Activated naive CD4-positive, alpha-beta T cell treated with anti-CD3 and anti-CD28 coated beads, Interleukin-2, amount 50 U/mL, for 72 hours (primary cell): ENCODE measurements around the gene C4A. TPM values are rescaled to one million over a fixed set of nuclear protein-coding genes. Genes with fewer than 3 reads are reported as not detected.
"Not testable (repeated sequence)": the region's sequence is repeated elsewhere in the genome, so short reads cannot be mapped to it uniquely, and the experiment has no call there.

Experiments
- ATAC-seq, 2 donors: fragments of 150-1000 bp; cut with Tn5 transposase; 2 replicates each; pipeline ENCODE4 v1.10.0; 2021; ENCODE audit warnings: mild to moderate bottlenecking in 2 of 2, moderate library complexity in 2 of 2
- DNase-seq, 2 donors: peaks; one replicate each; pipeline ENCODE4 v3.0.0; 2021 to 2022; ENCODE audit warnings: low spot score in 2 of 2
- H3K27ac Mint-ChIP-seq, 2 donors: one replicate each; pipeline ENCODE4 v1.8.0; 2022; ENCODE audit warnings: mild to moderate bottlenecking in 2 of 2, mixed read lengths in 2 of 2
- H3K36me3 Mint-ChIP-seq, 2 donors: one replicate each; pipeline ENCODE4 v1.8.0; 2022; ENCODE audit warnings: mixed read lengths in 2 of 2
- H3K9me3 Mint-ChIP-seq, 2 donors: one replicate each; pipeline ENCODE4 v1.8.0; 2022; ENCODE audit warnings: mixed read lengths in 2 of 2
- total RNA-seq, 2 donors: library from RNA; stranded (reverse); gene quantifications; one replicate each; pipeline ENCODE4 v1.2.3, GENCODE V29; 2022

The C4A gene
- total RNA-seq, 2 donors from 2014 or later: 4.1 to 8.1 TPM

DNA sequence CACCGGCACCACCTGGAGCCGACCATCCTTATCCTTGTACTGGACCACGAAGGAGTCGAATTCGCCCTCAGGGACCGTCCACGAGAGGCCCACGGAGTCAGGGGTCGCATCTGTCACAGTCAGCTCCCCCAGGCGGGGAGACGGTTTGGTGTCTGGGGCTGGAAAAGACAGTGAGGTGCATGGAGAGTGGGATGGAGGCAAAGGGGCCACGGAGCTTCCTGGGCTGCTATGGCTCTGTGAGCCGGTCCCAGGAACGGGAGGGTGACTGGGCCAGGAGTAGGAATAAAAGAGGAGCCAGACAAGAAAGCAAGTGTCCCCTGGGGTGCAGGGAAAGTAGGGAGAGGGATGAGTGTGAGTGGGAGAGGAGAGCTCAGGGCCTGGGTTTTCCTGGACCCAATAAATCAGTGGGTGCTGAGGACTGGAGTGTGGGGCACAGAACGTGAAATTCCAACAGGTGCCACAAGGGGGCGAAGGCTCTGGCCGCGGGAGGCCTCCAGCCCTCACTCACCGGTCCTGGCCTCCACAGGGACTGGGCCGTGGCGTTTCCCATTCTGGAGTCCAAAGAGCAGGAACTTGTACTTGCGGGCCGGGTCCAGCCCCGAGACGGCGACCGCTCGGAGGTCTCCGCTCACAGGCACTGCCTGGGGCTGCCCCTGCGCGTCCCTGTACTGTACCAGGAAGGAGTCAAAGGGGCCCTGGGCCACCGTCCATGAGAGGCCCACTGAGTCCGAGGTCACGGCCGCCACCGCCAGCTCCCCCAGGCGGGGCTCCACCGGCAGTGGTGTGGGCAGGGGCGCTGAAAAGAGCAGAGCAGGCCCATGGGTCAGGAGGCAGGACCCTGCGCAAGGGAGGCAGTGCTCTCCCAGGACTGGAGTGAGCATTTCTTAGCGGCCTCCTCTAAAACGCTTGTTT is 66.3 kb downstream of the C4A start:
- ATAC-seq: peak; percentile 82 to 86
- Mint-ChIP-seq H3K9me3 (no peaks in the 10 kb centered on the region), H3K27ac (no peak overlapping the region), H3K36me3 (no peaks in the 10 kb centered on the region)
- peak in 1 of 2 donors; percentile 78 for DNase-seq

DNA sequence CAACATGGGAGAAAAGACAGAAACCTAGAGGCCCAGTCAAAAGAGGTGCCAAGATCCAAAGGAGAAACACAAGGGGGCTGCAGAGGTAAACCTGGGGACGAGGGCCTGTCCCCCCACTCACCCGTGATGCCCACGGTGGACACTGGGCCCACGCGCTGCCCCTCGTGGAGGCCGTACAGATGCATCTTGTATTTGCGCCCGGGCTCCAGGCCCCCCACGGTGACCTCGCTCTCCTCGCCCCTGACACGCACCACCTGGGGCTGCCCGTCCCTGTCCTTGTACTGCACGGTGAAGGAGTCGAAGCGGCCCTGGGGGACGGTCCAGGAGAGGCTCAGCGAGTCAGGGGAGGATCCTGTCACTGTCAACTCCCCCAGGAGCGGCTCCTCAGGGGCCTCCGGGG is 67.3 kb downstream of the C4A start:
- ATAC-seq, DNase-seq, H3K36me3 Mint-ChIP-seq, H3K9me3 Mint-ChIP-seq, H3K27ac Mint-ChIP-seq: not testable (repeated sequence)

DNA sequence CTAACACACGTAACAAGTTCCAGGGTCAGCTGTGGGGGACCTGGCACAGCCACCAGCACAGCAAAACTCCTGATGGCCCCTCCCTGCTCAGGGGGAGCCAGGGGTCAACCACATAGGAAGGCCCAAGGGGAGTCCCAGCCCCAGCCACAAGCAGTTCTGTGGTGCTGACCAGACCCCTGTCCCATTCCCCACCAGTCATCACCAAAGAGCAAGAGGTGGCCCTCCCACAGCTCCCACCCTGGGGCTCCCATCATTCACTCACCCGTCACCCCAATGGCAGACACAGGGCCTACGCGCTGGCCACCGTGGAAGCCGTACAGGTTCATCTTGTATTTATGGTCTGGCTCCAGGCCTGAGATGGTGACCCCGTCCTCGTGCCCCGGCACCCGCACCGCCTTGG is 67.9 kb downstream of the C4A start:
- H3K36me3 Mint-ChIP-seq: not testable (repeated sequence)

DNA sequence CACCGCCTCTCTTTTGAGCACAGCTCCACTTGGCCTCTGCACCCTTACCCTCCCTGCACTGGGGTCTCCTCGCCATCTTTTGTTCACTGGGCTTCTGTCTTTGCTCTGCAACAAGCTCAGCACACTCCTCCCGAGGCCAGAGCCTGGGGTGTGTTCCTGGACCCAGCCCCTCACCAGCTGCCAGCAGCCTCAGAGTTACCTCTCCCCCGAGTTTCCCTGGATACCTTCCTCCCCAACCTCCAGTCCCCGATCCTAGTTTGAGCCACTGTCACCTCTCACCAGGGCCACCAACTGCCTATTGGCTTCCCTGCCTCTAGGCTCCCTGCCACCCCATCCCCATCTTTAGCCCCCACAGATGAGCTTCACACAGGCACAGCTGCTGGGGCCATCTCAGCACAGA is 68.7 kb downstream of the C4A start:
- H3K27ac Mint-ChIP-seq: peak overlapping the region in 1 of 2 donors; percentile 19
- no peak for DNase-seq
- ATAC-seq: no peak

More for the DNA sequence above, 67.9 kb downstream of the C4A start:
- H3K27ac Mint-ChIP-seq, DNase-seq, ATAC-seq, H3K9me3 Mint-ChIP-seq: not testable (repeated sequence)

More for the DNA sequence above, 68.7 kb downstream of the C4A start:
- H3K36me3 Mint-ChIP-seq: no peaks in the 10 kb centered on the region
- no peaks in the 10 kb centered on the region for H3K9me3 Mint-ChIP-seq

Other genes with a start within 250 kb of the C4A start
- gene CLIC1, start 245.5 kb upstream of the C4A start, total RNA-seq: 100 to 1,000 TPM; 440 to 455 TPM
- 100 to 1,000 TPM; 116 to 158 TPM for gene MSH5, start 242.1 kb upstream of the C4A start, total RNA-seq
- gene SAPCD1, start 219.4 kb upstream of the C4A start, total RNA-seq: 10 to 100 TPM; 13.3 to 21.3 TPM
- gene VWA7, start 204.7 kb upstream of the C4A start, total RNA-seq: 1 to 10 TPM in 1 of 2 donors, under 1 TPM in 1; 0.68 to 2.6 TPM
- 100 to 1,000 TPM in 1 of 2 donors, 10 to 100 TPM in 1; 57.7 to 127 TPM for gene VARS1, start 186.3 kb upstream of the C4A start, total RNA-seq
- 100 to 1,000 TPM; 150 to 173 TPM for gene LSM2, start 175.1 kb upstream of the C4A start, total RNA-seq
- gene HSPA1L, start 166.8 kb upstream of the C4A start, total RNA-seq: 1 to 10 TPM; 2.3 to 2.8 TPM
- 10 to 100 TPM; 55.1 to 79.8 TPM for gene HSPA1A, start 166.5 kb upstream of the C4A start, total RNA-seq
- 100 to 1,000 TPM in 1 of 2 donors, 10 to 100 TPM in 1; 53.8 to 171 TPM for gene HSPA1B, start 154.3 kb upstream of the C4A start, total RNA-seq
- 10 to 100 TPM; 18.6 to 48.8 TPM for gene NEU1, start 119.2 kb upstream of the C4A start, total RNA-seq
- gene SLC44A4, start 103.1 kb upstream of the C4A start, total RNA-seq: under 1 TPM in 1 of 2 donors, not detected in 1; 0.29 TPM
- 10 to 100 TPM; 40.1 to 58.5 TPM for gene EHMT2, start 84.4 kb upstream of the C4A start, total RNA-seq
- gene ZBTB12, start 80.0 kb upstream of the C4A start, total RNA-seq: 1 to 10 TPM; 1.3 to 2.4 TPM
- 1 to 10 TPM in 1 of 2 donors, under 1 TPM in 1; 0.53 to 5.2 TPM for gene C2, start 54.3 kb upstream of the C4A start, total RNA-seq
- gene CFB, start 36.0 kb upstream of the C4A start, total RNA-seq: 1 to 10 TPM; 1.9 to 3.6 TPM
- gene NELFE, start 23.1 kb upstream of the C4A start, total RNA-seq: 10 to 100 TPM; 69.7 to 70.9 TPM
- 100 to 1,000 TPM in 1 of 2 donors, 10 to 100 TPM in 1; 91.8 to 115 TPM for gene SKIC2, start 22.9 kb upstream of the C4A start, total RNA-seq
- 10 to 100 TPM; 16.2 to 18.5 TPM for gene DXO, start 9.9 kb upstream of the C4A start, total RNA-seq
- 1 to 10 TPM; 3.9 to 5.2 TPM for gene C4B, start 32.7 kb downstream of the C4A start, total RNA-seq
- gene CYP21A2, start 56.4 kb downstream of the C4A start, total RNA-seq: under 1 TPM; 0.32 to 0.49 TPM
- gene TNXB, start 127.3 kb downstream of the C4A start, total RNA-seq: 10 to 100 TPM; 10.1 to 30.4 TPM
- gene ATF6B, start 146.2 kb downstream of the C4A start, total RNA-seq: 100 to 1,000 TPM in 1 of 2 donors, 10 to 100 TPM in 1; 87.5 to 101 TPM
- gene FKBPL, start 148.2 kb downstream of the C4A start, total RNA-seq: 10 to 100 TPM in 1 of 2 donors, 1 to 10 TPM in 1; 9.3 to 15.8 TPM
- under 1 TPM; 0.77 to 0.84 TPM for gene PRRT1, start 169.9 kb downstream of the C4A start, total RNA-seq
- 10 to 100 TPM; 13.6 to 18.7 TPM for gene PPT2, start 172.1 kb downstream of the C4A start, total RNA-seq
- 10 to 100 TPM; 13.4 to 14.5 TPM for gene EGFL8, start 182.5 kb downstream of the C4A start, total RNA-seq
- gene AGPAT1, start 194.0 kb downstream of the C4A start, total RNA-seq: 10 to 100 TPM; 33.2 to 35.0 TPM
- 10 to 100 TPM; 62.6 to 86.2 TPM for gene RNF5, start 196.3 kb downstream of the C4A start, total RNA-seq
- 10 to 100 TPM; 21.6 to 26.3 TPM for gene AGER, start 202.2 kb downstream of the C4A start, total RNA-seq
- gene PBX2, start 208.1 kb downstream of the C4A start, total RNA-seq: 10 to 100 TPM; 65.4 to 88.7 TPM
- 100 to 1,000 TPM in 1 of 2 donors, 10 to 100 TPM in 1; 84.9 to 151 TPM for gene GPSM3, start 210.6 kb downstream of the C4A start, total RNA-seq
- gene NOTCH4, start 242.0 kb downstream of the C4A start, total RNA-seq: under 1 TPM; 0.64 to 0.70 TPM